ENCODE measurements around the gene CDCA4. TPM values are rescaled to one million over a fixed set of nuclear protein-coding genes. Genes with fewer than 3 reads are reported as not detected.

The CDCA4 gene
- total RNA-seq, 1 donor from 2014 or later, result 46.9 TPM

DNA sequence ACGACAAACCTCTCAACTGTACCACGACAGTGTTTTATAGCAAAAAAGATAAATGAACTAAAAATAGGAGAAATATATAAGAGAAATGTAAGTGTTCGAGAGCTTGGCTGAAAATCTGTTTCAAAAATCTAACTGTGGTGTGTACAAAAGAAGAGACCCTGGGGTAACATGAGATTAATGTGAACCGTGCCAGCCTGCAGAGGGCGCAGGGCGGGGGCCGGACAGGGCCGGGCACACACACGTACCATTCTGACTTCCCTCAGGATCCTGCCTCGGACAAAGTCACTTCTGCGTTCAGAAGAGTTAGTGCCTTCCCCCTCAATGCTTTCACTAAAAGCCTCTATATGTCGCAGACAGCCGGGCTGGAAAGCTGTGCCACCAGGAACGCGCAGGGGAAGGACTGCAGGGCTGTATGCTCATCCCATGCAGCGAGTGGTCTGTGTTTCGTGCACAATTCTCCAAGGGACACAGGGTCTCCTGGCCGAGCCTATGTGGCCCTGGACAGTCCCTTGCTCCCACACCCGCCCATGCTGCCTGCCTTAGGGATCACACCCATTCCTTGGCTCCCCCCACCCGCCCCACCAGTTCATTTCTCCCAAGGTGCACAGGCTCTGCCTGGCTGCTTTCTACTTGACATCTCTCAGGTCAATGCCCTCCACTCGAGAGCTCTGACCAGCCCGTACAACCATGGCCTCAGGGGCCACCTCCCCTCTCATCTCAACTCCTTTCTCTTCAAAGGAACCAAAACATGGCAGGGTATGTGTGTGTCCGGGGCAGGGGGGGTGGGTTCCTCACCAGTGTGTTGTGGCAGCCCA is 8.5 kb downstream of the CDCA4 start:
- no peak for DNase-seq (ENCODE audit: low read depth)
- TF ChIP-seq, protein P1, sequence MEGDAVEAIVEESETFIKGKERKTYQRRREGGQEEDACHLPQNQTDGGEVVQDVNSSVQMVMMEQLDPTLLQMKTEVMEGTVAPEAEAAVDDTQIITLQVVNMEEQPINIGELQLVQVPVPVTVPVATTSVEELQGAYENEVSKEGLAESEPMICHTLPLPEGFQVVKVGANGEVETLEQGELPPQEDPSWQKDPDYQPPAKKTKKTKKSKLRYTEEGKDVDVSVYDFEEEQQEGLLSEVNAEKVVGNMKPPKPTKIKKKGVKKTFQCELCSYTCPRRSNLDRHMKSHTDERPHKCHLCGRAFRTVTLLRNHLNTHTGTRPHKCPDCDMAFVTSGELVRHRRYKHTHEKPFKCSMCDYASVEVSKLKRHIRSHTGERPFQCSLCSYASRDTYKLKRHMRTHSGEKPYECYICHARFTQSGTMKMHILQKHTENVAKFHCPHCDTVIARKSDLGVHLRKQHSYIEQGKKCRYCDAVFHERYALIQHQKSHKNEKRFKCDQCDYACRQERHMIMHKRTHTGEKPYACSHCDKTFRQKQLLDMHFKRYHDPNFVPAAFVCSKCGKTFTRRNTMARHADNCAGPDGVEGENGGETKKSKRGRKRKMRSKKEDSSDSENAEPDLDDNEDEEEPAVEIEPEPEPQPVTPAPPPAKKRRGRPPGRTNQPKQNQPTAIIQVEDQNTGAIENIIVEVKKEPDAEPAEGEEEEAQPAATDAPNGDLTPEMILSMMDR (conservative IDR thresholded peaks at IDR 0.05; ENCODE audit: low read depth, low read length), result peak; percentile 59

DNA sequence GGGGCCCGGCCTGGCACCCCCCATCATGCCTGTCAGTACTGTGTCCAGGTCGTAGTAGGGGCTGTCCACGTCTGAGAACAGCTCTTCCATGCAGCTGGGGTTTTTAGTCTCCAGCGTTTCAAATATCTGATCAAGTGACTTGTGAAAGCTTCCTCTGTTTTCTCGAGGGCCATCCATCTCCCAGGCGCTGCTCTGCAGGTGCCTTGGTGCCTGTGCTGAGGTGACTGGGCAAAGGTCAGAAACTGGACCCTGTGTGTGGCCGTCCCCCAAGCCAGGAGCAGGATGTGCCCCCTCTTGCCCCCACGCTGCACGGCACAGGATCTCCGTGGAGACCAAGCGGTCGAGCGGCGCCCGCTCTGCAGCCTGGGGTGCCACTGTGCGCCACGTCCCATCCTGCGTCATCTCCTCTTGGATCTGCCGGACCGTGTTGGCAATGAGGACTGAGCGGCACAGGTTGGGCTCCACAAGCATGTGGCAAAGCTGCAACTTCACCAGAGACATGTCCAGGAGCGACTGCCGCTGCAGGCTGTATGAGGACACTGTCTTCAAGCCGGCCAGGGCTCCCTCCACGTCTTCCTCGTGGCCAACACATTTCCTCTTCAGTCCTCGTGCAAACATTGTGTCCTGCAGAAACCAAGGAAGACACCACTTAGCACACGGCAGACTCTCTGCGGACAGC is 9.4 kb downstream of the CDCA4 start:
- H3K4me3 ChIP-seq (ENCODE audit: low read depth, low read length), result no peak overlapping the region
- TF ChIP-seq, protein P1 (conservative IDR thresholded peaks at IDR 0.05; ENCODE audit: low read depth, low read length), result no peak
- no peak for DNase-seq (ENCODE audit: low read depth)

More for the DNA sequence above, 8.5 kb downstream of the CDCA4 start:
- H3K4me3 ChIP-seq (ENCODE audit: low read depth, low read length), result no peak overlapping the region

DNA sequence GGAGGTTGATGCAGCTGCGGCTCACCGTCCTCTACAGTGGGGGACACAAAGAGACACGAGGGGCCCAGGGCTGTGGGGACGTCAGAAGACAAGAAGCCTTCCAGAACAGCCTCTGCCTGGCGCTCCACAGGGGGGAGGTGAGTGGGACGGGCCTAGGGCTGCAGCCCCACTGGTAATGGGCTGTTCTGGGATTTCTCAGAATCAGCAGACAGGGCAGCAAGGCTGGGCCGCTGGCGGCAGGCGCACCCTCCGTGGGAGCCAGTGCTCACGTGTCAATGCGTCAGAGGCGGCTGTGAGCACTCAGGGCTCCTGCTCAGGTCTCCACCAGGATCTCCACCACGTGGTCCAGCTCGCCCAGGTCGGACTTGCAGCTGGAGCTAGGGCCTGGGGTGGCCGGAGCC is 10.0 kb downstream of the CDCA4 start:
- TF ChIP-seq, protein P1 (conservative IDR thresholded peaks at IDR 0.05; ENCODE audit: low read depth, low read length), result no peak
- DNase-seq (ENCODE audit: low read depth), result no peak

DNA sequence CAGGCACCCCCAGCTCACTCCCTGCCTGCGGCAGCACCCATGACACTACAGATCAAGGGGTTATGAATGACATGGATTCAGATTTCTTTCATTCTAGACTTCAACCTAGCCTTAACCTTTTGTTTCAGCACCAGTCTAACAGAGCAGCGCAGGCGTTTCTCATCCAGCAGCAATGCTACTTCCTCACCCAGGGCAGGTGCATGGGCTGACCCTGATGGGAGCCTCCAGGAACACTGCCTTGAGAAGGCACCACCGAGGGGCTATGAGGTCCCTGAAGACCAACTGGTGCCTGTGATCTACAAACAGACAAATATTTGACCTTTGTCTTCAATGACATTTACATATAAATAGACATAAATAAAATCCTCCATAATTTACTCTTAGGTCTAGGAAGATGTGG is 10.8 kb downstream of the CDCA4 start:
- DNase-seq (ENCODE audit: low read depth), result no peak
- TF ChIP-seq, protein P1 (conservative IDR thresholded peaks at IDR 0.05; ENCODE audit: low read depth, low read length), result no peak

More for the DNA sequence above, 10.0 kb downstream of the CDCA4 start:
- H3K4me3 ChIP-seq (ENCODE audit: low read depth, low read length), result no peak overlapping the region

DNA sequence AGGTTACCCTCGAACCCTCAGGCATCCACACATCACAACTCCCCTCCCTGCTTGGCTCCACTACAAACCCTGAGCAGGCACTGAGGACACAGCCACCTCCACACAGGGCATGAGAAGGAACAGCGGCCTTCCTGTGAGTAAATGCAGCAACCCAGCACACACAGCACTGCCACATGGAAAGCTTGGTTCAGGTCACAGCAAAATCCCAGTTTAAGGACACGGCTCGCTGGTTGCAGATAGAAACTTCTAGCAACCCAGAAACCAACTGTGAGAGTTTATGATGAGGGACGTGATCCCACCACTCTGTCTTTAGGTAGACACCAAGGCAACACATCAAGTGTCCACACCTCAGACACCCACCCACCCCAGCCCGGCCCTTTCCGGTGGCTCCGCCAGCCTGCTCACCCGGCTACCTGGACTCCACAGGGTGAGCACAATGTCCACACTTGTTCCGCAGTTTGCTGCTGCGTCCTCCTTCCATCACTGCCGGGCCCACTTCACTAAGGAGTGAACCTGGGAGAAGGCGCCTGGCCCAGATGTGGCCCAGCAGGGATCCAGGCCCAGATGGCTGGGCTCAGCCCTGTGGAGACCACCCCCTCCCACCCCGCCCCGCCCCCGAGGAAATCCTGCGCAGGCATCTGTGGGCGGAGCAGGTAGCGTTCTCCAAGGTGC is 13.2 kb downstream of the CDCA4 start:
- TF ChIP-seq, protein P1 (conservative IDR thresholded peaks at IDR 0.05; ENCODE audit: low read depth, low read length), result no peak
- H3K4me3 ChIP-seq (ENCODE audit: low read depth, low read length), result no peak overlapping the region
- DNase-seq (ENCODE audit: low read depth), result no peak

More for the DNA sequence above, 10.8 kb downstream of the CDCA4 start:
- H3K4me3 ChIP-seq (ENCODE audit: low read depth, low read length), result no peak overlapping the region

DNA sequence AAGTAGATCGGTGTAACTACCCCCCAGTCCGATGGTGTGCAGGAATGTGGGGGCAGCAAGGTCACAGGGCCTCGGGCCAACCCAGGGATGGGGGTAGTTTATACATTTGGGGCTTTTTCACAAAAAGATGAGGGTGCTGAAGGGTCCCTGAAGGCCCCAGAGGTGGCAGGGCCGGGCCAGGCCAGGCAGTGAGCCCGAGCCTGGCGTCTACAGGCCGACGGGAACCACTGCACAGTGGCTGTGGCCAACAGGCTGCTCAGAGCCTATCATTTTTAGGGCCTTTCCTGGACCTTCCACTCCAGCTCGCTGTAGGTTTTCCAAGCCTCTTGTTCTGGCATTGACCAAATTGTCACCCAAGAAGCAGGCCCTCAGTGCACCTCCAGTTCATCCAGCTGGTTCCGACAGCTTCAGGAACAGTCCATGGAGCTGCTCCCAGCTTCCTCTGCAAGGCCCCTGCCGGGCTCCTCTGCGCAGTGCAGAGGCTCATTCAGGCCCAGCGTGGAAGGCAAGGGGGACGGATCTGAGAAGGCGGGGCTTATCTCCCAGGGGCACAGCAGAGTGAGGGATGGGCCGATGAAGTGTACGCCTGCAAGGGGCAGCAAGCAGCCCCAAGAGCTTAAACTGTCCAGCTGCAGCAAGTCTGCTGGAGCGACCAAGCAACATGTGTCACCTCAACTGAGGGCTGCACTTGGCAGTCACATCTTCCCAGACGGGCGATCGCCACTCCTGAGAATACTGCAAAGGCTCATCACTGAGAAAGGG is 13.9 kb downstream of the CDCA4 start:
- H3K4me3 ChIP-seq (ENCODE audit: low read depth, low read length), result no peak overlapping the region
- no peak for DNase-seq (ENCODE audit: low read depth)
- TF ChIP-seq, protein P1 (conservative IDR thresholded peaks at IDR 0.05; ENCODE audit: low read depth, low read length), result no peak
